Measurements from ENCODE around the gene DLGAP4.

The DLGAP4 gene

DNA sequence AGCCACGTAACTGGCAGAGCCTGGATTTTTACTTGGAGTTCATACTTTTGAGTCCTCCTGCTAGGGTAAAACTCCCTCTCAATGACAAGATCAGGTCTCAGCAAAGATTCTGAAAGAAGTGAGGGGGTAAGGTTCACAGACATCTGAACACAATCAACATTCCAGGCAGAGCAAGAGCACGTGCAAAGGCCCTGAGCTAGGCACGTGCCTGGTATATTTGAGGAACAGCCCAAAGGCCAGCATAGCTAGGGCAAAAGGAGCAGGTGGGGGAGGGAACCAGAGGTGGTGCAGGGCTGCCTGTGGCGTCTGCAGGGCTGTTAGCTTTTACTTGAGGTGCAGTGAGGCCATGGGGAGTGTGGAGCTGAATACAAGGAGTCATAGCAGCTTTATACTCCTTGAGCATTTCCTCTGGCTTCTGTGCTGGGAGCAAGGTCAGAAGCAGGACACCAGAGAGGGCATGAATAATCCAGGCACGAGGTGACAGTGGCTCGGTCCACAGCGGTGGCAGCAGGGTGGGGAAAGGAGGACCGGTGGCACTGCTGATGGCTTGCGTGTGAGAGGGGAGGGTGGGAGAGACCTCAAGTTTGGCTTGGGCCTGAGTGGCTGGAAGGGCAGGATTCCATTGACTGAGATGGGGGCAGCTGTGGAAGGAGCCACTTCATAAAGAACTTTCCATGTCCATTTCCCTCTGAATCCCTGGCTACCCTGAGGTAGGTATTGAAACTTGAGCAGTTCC, 57.0 kb downstream of the DLGAP4 start:
- no peaks in the 10 kb centered on the region for H3K27me3 ChIP-seq (ENCODE audit: control insufficient read depth, insufficient read depth, low read length)
- H3K4me3 ChIP-seq (ENCODE audit: low read depth, low read length) = no peak overlapping the region
- no peak overlapping the region for H3K27ac ChIP-seq (ENCODE audit: low read depth, low read length)
- H3K36me3 ChIP-seq (ENCODE audit: control insufficient read depth, insufficient read depth, low read length) = no peaks in the 10 kb centered on the region
- no peak overlapping the region for H3K9ac ChIP-seq (ENCODE audit: low read length)
- H3K9me3 ChIP-seq (ENCODE audit: control insufficient read depth, insufficient read depth, low read depth, low read length) = no peaks in the 10 kb centered on the region
- H3K4me1 ChIP-seq (ENCODE audit: control insufficient read depth, insufficient read depth, low read length) = peaks cover 12% of the 10 kb centered on the region; the same call in 1 of the 2 replicates

DNA sequence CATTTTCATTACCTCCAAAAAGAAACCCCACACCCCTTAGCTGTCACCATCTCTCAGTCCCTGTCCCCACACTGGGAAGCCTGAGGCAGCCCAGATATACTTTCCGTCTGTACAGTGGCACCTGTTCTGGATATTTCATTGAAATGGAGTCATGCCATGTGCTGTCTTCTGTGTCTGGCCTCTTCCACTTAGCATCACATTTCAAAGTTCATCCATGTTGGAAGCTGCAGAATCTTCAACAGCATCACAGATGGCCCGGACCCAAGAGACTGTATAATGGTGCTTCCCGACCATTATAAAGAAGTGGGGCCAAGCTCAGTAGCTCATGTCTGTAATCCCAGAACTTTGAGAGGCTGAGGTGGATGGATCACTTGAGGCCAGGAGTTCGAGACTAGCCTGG, 58.4 kb downstream of the DLGAP4 start:
- Histone ChIP-seq H3K36me3 (ENCODE audit: control insufficient read depth, insufficient read depth, low read length) (no peaks in the 10 kb centered on the region), H3K4me3 (ENCODE audit: low read depth, low read length) (no peak overlapping the region), H3K9me3 (ENCODE audit: control insufficient read depth, insufficient read depth, low read depth, low read length) (no peaks in the 10 kb centered on the region), H3K9ac (ENCODE audit: low read length) (no peak overlapping the region), H3K27me3 (ENCODE audit: control insufficient read depth, insufficient read depth, low read length) (no peaks in the 10 kb centered on the region), H3K27ac (ENCODE audit: low read depth, low read length) (no peak overlapping the region), H3K4me1 (ENCODE audit: control insufficient read depth, insufficient read depth, low read length) (peaks cover 20% of the 10 kb centered on the region)

DNA sequence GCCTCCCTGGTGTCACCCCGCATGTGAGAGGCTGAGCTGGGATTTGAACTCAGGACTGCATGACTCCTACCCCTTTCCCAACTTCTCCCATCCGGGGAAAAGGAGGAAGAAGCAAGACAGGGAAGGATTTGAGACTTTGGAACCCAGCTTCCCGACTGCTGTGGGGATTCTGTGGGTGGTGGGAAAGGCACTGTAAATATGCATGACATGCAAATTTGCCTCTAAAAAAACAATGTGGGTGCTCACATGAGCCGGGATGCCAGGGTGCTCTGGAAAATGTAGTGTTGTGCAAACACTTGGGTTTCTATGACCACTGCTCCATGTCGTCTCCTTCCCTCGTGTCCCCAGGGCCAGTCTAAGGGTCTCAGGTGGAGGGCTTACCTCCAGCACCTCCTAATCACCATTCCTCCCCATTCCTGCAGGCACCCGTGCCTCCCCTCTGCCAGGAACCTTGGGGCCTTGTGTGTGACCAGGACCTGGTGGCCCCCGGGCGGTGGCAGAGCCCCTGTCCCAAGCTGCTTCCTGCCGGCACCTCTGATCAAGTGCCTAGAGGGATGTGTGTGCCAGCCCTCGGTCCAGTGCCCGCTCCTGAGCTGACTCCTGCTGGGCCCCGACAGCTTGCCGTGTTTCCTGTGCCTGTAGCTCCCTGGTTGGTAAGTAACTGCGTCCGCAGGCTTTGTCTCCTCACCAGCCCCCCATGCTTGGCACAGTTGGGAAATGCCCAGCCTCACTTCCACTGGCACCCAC, 60.7 kb downstream of the DLGAP4 start:
- no peaks in the 10 kb centered on the region for H3K9me3 ChIP-seq (ENCODE audit: control insufficient read depth, insufficient read depth, low read depth, low read length)
- no peak overlapping the region for H3K27ac ChIP-seq (ENCODE audit: low read depth, low read length)
- H3K36me3 ChIP-seq (ENCODE audit: control insufficient read depth, insufficient read depth, low read length) = no peaks in the 10 kb centered on the region
- no peak overlapping the region for H3K9ac ChIP-seq (ENCODE audit: low read length)
- H3K4me3 ChIP-seq (ENCODE audit: low read depth, low read length) = no peak overlapping the region
- no peaks in the 10 kb centered on the region for H3K27me3 ChIP-seq (ENCODE audit: control insufficient read depth, insufficient read depth, low read length)
- H3K4me1 ChIP-seq (ENCODE audit: control insufficient read depth, insufficient read depth, low read length) = peaks cover 14% of the 10 kb centered on the region

DNA sequence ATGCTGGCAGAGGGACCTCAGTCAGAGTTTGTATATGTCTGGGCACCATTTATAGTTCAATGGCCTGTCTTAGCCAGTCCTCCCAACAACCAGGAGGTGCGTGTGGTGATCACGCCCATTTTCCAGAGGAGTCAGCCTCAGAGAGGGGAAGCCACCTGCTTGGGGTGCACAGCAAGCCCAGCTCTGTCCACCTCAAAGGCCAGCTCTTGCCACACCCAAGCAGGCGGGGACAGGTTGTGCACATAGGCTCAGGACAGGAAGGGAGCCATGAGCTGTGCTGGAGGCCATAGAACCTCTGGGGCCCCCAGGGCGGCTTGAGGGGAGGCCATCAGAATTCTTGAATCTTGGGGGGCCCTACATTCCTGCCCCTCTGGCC, 61.2 kb downstream of the DLGAP4 start:
- no peaks in the 10 kb centered on the region for H3K36me3 ChIP-seq (ENCODE audit: control insufficient read depth, insufficient read depth, low read length)
- H3K9ac ChIP-seq (ENCODE audit: low read length) = no peak overlapping the region
- peaks cover 14% of the 10 kb centered on the region for H3K4me1 ChIP-seq (ENCODE audit: control insufficient read depth, insufficient read depth, low read length)
- H3K9me3 ChIP-seq (ENCODE audit: control insufficient read depth, insufficient read depth, low read depth, low read length) = no peaks in the 10 kb centered on the region
- no peaks in the 10 kb centered on the region for H3K27me3 ChIP-seq (ENCODE audit: control insufficient read depth, insufficient read depth, low read length)
- no peak overlapping the region for H3K4me3 ChIP-seq (ENCODE audit: low read depth, low read length)
- no peak overlapping the region for H3K27ac ChIP-seq (ENCODE audit: low read depth, low read length)

DNA sequence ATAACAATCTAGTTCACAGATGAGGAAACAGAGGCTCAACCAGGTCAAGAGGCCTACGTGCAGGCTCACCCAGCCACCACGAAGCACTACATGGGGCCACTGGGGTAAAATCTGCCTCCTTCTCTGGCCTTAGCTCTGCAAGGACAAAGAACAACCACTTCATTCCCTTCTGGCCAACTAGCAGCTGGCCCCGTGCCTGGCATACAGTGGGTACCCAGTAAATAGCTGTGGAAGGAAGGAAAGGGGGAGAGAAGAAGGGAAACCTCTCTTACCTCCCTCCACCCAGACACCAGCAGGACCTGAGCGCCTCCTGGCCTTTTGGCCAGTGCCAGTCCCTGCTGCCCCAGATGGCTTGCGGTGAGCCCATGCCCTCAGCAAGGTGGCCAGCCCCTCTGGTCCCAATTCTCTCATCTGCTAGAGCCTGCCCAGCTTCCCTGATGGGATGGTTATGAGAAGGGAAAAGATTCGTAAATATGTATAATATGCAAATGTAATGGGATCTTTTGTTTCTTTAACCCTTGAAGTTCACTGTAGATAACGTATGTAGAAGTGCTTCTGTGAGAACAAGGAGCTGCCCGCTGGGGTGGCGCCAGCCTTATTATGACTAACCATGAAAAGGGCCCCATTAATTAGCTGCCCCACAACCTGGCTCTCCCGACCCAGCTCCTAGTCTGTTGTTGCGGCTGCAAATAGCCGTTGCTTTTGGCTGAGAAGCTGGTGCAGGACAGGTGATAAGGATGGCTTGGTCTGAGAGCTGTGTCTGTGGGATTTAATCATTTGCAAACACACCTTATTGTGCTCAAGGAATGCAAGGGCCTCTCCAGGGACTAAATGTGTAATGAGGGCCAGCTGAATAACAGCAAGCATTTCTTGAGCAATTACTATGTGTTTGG, 62.0 kb downstream of the DLGAP4 start:
- H3K4me3 ChIP-seq (ENCODE audit: low read depth, low read length) = no peak overlapping the region
- peaks cover 14% of the 10 kb centered on the region for H3K4me1 ChIP-seq (ENCODE audit: control insufficient read depth, insufficient read depth, low read length)
- no peak overlapping the region for H3K9ac ChIP-seq (ENCODE audit: low read length)
- H3K27me3 ChIP-seq (ENCODE audit: control insufficient read depth, insufficient read depth, low read length) = no peaks in the 10 kb centered on the region
- no peaks in the 10 kb centered on the region for H3K36me3 ChIP-seq (ENCODE audit: control insufficient read depth, insufficient read depth, low read length)
- H3K9me3 ChIP-seq (ENCODE audit: control insufficient read depth, insufficient read depth, low read depth, low read length) = no peaks in the 10 kb centered on the region
- H3K27ac ChIP-seq (ENCODE audit: low read depth, low read length) = no peak overlapping the region

DNA sequence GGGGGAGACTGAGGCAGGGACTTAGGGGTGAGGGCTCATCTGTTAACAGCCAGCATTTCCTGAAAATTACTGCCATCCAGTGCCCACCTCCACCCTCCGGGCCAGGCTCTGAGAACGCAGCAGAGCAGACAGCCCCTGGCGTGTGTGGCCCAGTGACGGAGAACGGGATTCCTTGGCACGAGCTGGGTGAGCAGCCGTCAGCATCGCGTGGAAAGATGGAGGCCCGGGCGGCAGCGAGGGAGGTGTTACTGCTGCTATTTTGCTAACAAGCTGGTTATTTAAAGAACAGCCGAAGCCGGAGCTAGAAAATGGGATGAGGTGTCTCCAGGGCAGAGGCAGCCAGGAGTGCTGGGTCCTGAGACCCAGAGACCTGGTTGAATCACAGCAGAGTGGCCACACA, 62.7 kb downstream of the DLGAP4 start:
- Histone ChIP-seq H3K9ac (ENCODE audit: low read length) (no peak overlapping the region), H3K27me3 (ENCODE audit: control insufficient read depth, insufficient read depth, low read length) (no peaks in the 10 kb centered on the region), H3K4me3 (ENCODE audit: low read depth, low read length) (no peak overlapping the region), H3K4me1 (ENCODE audit: control insufficient read depth, insufficient read depth, low read length) (peaks cover 14% of the 10 kb centered on the region), H3K27ac (ENCODE audit: low read depth, low read length) (no peak overlapping the region), H3K36me3 (ENCODE audit: control insufficient read depth, insufficient read depth, low read length) (no peaks in the 10 kb centered on the region), H3K9me3 (ENCODE audit: control insufficient read depth, insufficient read depth, low read depth, low read length) (no peaks in the 10 kb centered on the region)

DNA sequence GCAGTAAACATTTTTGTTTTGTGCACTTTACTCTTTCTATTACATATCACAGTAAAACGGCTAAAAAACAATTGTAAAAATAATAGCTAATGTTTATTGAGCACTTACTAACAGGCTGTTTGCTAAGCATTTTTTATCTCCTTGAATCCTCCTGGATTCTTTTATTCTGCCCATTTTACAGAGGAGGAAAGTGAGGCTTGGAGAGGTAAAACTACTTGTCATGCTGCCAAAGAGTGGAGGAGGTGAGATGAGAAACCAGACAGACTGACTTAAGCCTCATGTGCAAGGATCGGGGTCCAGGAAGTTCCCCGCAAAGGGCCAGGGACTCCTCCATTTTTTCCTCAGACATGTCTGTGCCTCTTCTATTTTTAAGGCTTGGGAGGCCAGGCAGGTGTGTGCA, 63.6 kb downstream of the DLGAP4 start:
- Histone ChIP-seq H3K36me3 (ENCODE audit: control insufficient read depth, insufficient read depth, low read length) (no peaks in the 10 kb centered on the region), H3K4me1 (ENCODE audit: control insufficient read depth, insufficient read depth, low read length) (peaks cover 14% of the 10 kb centered on the region), H3K9ac (ENCODE audit: low read length) (no peak overlapping the region), H3K27ac (ENCODE audit: low read depth, low read length) (no peak overlapping the region), H3K4me3 (ENCODE audit: low read depth, low read length) (no peak overlapping the region), H3K9me3 (ENCODE audit: control insufficient read depth, insufficient read depth, low read depth, low read length) (no peaks in the 10 kb centered on the region), H3K27me3 (ENCODE audit: control insufficient read depth, insufficient read depth, low read length) (no peaks in the 10 kb centered on the region)

DNA sequence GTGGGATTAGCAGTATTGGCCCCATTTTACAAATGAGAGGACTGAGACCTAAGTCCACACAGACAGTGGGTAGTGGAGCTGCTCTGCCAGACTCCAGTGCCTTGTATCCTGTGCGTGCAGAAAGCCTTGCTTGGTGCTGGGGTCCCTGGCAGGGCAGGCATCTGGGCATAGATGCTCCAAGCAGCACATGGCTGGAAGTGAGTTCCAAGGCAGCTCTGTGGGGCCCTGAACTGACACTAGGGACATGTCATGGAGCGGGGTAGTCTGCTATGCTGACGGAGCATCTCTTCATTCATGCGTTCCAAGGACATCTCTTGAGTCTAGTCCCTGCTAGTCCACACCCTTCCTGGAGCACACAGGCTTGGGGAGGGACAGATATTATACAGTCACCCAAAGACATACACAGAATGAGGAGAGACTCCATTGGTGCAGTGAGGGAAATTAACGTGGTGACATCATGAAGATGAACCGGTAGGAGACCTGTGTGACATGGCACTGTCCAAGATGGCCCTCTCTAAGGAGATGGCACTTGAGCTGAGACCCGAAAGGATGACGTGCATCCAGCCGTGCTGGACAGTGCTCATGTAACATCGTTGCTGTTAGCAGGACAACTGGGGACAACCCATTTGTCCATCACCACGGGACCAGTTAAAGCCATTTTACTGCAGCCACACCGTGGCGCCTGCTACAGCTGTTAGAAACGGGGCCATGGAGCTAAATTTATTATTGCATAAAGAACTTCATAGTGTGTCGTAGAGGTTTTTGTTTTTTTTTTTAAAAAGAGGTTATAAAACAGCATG, 65.1 kb downstream of the DLGAP4 start:
- no peak overlapping the region for H3K4me3 ChIP-seq (ENCODE audit: low read depth, low read length)
- no peak overlapping the region for H3K27ac ChIP-seq (ENCODE audit: low read depth, low read length)
- no peaks in the 10 kb centered on the region for H3K27me3 ChIP-seq (ENCODE audit: control insufficient read depth, insufficient read depth, low read length)
- peaks cover 14% of the 10 kb centered on the region for H3K4me1 ChIP-seq (ENCODE audit: control insufficient read depth, insufficient read depth, low read length)
- H3K9me3 ChIP-seq (ENCODE audit: control insufficient read depth, insufficient read depth, low read depth, low read length) = no peaks in the 10 kb centered on the region
- H3K36me3 ChIP-seq (ENCODE audit: control insufficient read depth, insufficient read depth, low read length) = no peaks in the 10 kb centered on the region
- no peak overlapping the region for H3K9ac ChIP-seq (ENCODE audit: low read length)

DNA sequence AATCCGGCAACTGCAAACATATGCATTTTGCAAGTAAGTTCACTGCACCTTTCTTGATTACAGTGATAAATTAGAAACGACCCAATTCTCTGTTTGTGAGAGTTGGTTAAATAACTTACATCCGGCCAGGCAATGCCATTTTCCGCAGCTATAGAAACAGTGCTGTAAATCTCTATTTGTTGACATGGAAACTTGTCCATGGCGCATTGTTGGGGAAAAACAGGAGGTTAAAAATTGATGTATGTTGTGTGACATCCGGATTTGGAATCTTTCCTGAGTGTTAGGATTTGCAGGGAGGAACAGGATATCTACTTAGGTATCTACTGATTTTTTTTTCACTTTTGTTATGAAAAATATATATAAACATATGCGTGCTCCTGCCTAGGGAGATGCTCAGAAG, 66.5 kb downstream of the DLGAP4 start:
- H3K36me3 ChIP-seq (ENCODE audit: control insufficient read depth, insufficient read depth, low read length) = no peaks in the 10 kb centered on the region
- no peaks in the 10 kb centered on the region for H3K27me3 ChIP-seq (ENCODE audit: control insufficient read depth, insufficient read depth, low read length)
- peaks cover 14% of the 10 kb centered on the region for H3K4me1 ChIP-seq (ENCODE audit: control insufficient read depth, insufficient read depth, low read length)
- no peak overlapping the region for H3K27ac ChIP-seq (ENCODE audit: low read depth, low read length)
- no peak overlapping the region for H3K9ac ChIP-seq (ENCODE audit: low read length)
- no peak overlapping the region for H3K4me3 ChIP-seq (ENCODE audit: low read depth, low read length)
- no peaks in the 10 kb centered on the region for H3K9me3 ChIP-seq (ENCODE audit: control insufficient read depth, insufficient read depth, low read depth, low read length)

DNA sequence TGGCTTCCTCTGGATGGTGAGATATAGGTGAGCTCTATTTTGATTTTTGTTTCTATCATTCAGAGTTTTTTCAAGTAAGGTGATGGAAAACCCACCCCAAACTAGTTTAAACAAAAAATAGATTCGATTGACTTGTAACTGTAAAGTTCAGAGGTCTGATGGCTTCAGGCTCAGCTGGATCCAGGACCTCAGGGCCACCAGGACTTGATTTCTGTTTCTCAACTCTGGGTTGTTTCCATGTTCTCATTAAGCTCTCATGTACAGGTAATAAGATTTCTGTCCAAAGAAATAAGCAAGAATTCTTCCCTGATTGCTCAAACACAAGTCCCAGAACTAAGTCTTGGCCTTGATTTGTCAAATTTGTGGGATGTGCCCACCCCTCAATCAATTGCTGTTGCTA, 67.0 kb downstream of the DLGAP4 start:
- no peak overlapping the region for H3K27ac ChIP-seq (ENCODE audit: low read depth, low read length)

More for the DNA sequence above, 67.0 kb downstream of the DLGAP4 start:
- Histone ChIP-seq H3K4me3 (ENCODE audit: low read depth, low read length) (no peak overlapping the region), H3K9ac (ENCODE audit: low read length) (no peak overlapping the region), H3K36me3 (ENCODE audit: control insufficient read depth, insufficient read depth, low read length) (no peaks in the 10 kb centered on the region), H3K9me3 (ENCODE audit: control insufficient read depth, insufficient read depth, low read depth, low read length) (no peaks in the 10 kb centered on the region), H3K27me3 (ENCODE audit: control insufficient read depth, insufficient read depth, low read length) (no peaks in the 10 kb centered on the region), H3K4me1 (ENCODE audit: control insufficient read depth, insufficient read depth, low read length) (peaks cover 9% of the 10 kb centered on the region)

All from HUES6 (cell line).